Smooth muscle cell (in vitro differentiated cells): Measurements from ENCODE around the gene NME9. TPM values are rescaled to one million over a fixed set of nuclear protein-coding genes. Genes with fewer than 3 reads are reported as not detected.

Experiments used
- DNase-seq: peaks from one replicate; lab custom pipeline; 2025; ENCODE audit not compliant: unreplicated experiment; lab: John Stamatoyannopoulos, UW
- H2AFZ ChIP-seq: fragments of 200-600 bp; sonication (generic); 2 replicates; pipeline ENCODE4 v1.6.0; 2016; ENCODE audit warnings: antibody characterized with exemption, low read depth, mild to moderate bottlenecking
- H3F3A ChIP-seq: fragments of 200-600 bp; sonication (generic); 2 replicates; pipeline ENCODE4 v1.6.0; 2017; ENCODE audit warnings: antibody characterized with exemption, low read depth
- H3K27ac ChIP-seq: fragments of 200-600 bp; sonication (generic); 2 replicates; pipeline ENCODE4 v1.5.1; 2016; ENCODE audit warnings: low read depth, mild to moderate bottlenecking
- H3K27me3 ChIP-seq: fragments of 200-600 bp; sonication (generic); 2 replicates; pipeline ENCODE4 v1.6.1; 2016; ENCODE audit warnings: low read depth, mild to moderate bottlenecking
- H3K36me3 ChIP-seq: fragments of 200-600 bp; sonication (generic); 2 replicates; pipeline ENCODE4 v1.5.1; 2016; ENCODE audit warnings: low read depth
- H3K4me1 ChIP-seq: fragments of 200-600 bp; sonication (generic); 2 replicates; pipeline ENCODE4 v1.5.1; 2016; ENCODE audit warnings: low read depth
- H3K4me2 ChIP-seq: fragments of 200-600 bp; sonication (generic); 2 replicates; pipeline ENCODE4 v1.6.0; 2016; ENCODE audit warnings: mild to moderate bottlenecking
- H3K4me3 ChIP-seq: fragments of 200-600 bp; sonication (generic); 2 replicates; pipeline ENCODE4 v1.5.1; 2016; ENCODE audit warnings: mild to moderate bottlenecking
- H3K79me2 ChIP-seq: fragments of 200-600 bp; sonication (generic); 2 replicates; pipeline ENCODE4 v1.6.0; 2016; ENCODE audit warnings: low read depth, mild to moderate bottlenecking
- H3K9ac ChIP-seq: fragments of 200-600 bp; sonication (generic); 2 replicates; pipeline ENCODE4 v1.6.0; 2016; ENCODE audit warnings: low read depth
- H3K9me3 ChIP-seq: fragments of 200-600 bp; sonication (generic); replicated peaks from 2 replicates; pipeline ENCODE4 v1.5.1; 2016; ENCODE audit warnings: low read depth
- H4K20me1 ChIP-seq: fragments of 200-600 bp; sonication (generic); 2 replicates; pipeline ENCODE4 v1.6.0; 2016; ENCODE audit warnings: low read depth
- CTCF ChIP-seq: fragments of 200-600 bp; sonication (generic); IDR thresholded peaks from 2 replicates; pipeline ENCODE4 v1.5.1; 2017; ENCODE audit warnings: borderline replicate concordance, mild to moderate bottlenecking, antibody characterized with exemption; ENCODE audit not compliant: insufficient read depth, poor library complexity, severe bottlenecking
- WGBS: methylation state at CpG from one replicate; pipeline ENCODE4 v1.1.7; 2016; ENCODE audit warnings: low lambda C conversion rate; 5-methylcytosine and 5-hydroxymethylcytosine counted together
- polyA plus RNA-seq: library from polyadenylated mRNA; unstranded; fragments of >200 nt; fragmentation: Nextera tagmentation; extraction: Ambion mirVana; gene quantifications from 2 replicates; pipeline ENCODE4 v1.2.1, GENCODE V29; 2016
- total RNA-seq: library from RNA; depleted of rRNA; stranded (reverse); fragments of >200 nt; gene quantifications from 2 replicates; pipeline ENCODE4 v1.2.3, GENCODE V29; 2014

NME9 gene
- total and polyA plus RNA-seq, 2 experiments from 2014 or later: not detected

- Histone ChIP-seq H3K27ac (no peak overlapping the region), H2AFZ (no peak overlapping the region), H3F3A (peaks cover 10% of the 10 kb centered on the region), H3K27me3 (peaks cover 6% of the 10 kb centered on the region), H3K9me3 (no peaks in the 10 kb centered on the region), H3K9ac (no peak overlapping the region), H4K20me1 (no peaks in the 10 kb centered on the region), H3K36me3 (no peaks in the 10 kb centered on the region), H3K79me2 (no peaks in the 10 kb centered on the region), H3K4me1 (peaks cover 6% of the 10 kb centered on the region), H3K4me3 (no peak overlapping the region), H3K4me2 (no peak overlapping the region)
- DNase-seq: no peak
- TF ChIP-seq CTCF: no peak
- WGBS: 71% methylated on average over 4 of the region's 4 CpGs
Observed at GRCh38 chr3:138323971-138324370, 5.7 kb downstream of the NME9 start.

- Histone ChIP-seq H4K20me1 (no peaks in the 10 kb centered on the region), H3K27me3 (peaks cover 12% of the 10 kb centered on the region), H2AFZ (no peak overlapping the region), H3K9ac (no peak overlapping the region), H3F3A (no peaks in the 10 kb centered on the region), H3K4me3 (no peak overlapping the region), H3K4me2 (no peak overlapping the region), H3K79me2 (no peaks in the 10 kb centered on the region), H3K27ac (no peak overlapping the region), H3K4me1 (no peaks in the 10 kb centered on the region), H3K9me3 (no peaks in the 10 kb centered on the region), H3K36me3 (no peaks in the 10 kb centered on the region)
- 100% methylated on average over 1 of the region's 1 CpG for WGBS
- no peak for DNase-seq
- no peak for TF ChIP-seq CTCF
Observed at GRCh38 chr3:138317687-138318086, 12.0 kb downstream of the NME9 start.

GRCh38 chr3:138314751-138315150 is 14.9 kb downstream of the NME9 start:
- no peak for TF ChIP-seq CTCF
- no peak overlapping the region for H2AFZ ChIP-seq
- no peaks in the 10 kb centered on the region for H3K36me3 ChIP-seq
- no peak overlapping the region for H3K9ac ChIP-seq
- no peak overlapping the region for H3K4me2 ChIP-seq
- no peak for DNase-seq
- 85% methylated on average over 1 of the region's 1 CpG for WGBS
- H3K79me2 ChIP-seq: no peaks in the 10 kb centered on the region
- H3K4me3 ChIP-seq: no peak overlapping the region
- no peaks in the 10 kb centered on the region for H3F3A ChIP-seq
- H4K20me1 ChIP-seq: no peaks in the 10 kb centered on the region
- no peaks in the 10 kb centered on the region for H3K4me1 ChIP-seq
- peaks cover 5% of the 10 kb centered on the region for H3K27me3 ChIP-seq
- H3K27ac ChIP-seq: no peak overlapping the region
- H3K9me3 ChIP-seq: peaks cover 9% of the 10 kb centered on the region

- Histone ChIP-seq H3K4me3 (no peak overlapping the region), H2AFZ (no peak overlapping the region), H3K27ac (no peak overlapping the region), H3K36me3 (peaks cover 3% of the 10 kb centered on the region), H3K4me2 (no peak overlapping the region), H4K20me1 (no peaks in the 10 kb centered on the region), H3K79me2 (no peaks in the 10 kb centered on the region), H3K9me3 (peaks cover 22% of the 10 kb centered on the region), H3K27me3 (no peaks in the 10 kb centered on the region), H3F3A (no peaks in the 10 kb centered on the region), H3K4me1 (no peaks in the 10 kb centered on the region), H3K9ac (no peak overlapping the region)
- 81% methylated on average over 4 of the region's 4 CpGs for WGBS
- DNase-seq: no peak
- no peak for TF ChIP-seq CTCF
Observed at GRCh38 chr3:138310494-138310893, 19.2 kb downstream of the NME9 start.
